Type B pancreatic cell (in vitro differentiated cells): ENCODE results near the gene CTSH. TPM values are rescaled to one million over a fixed set of nuclear protein-coding genes. Genes with fewer than 3 reads are reported as not detected.
A peak's percentile ranks its signal among the peaks of the same experiment; 100 is the strongest.

Source experiments
- DNase-seq: peaks from one replicate; pipeline ENCODE4 v3.0.0; 2021; ENCODE audit warnings: mixed read lengths; ENCODE audit not compliant: unreplicated experiment; ENCODE audit errors: extremely low spot score
- H3K27ac Mint-ChIP-seq: 2 replicates; pipeline ENCODE4 v1.8.0; 2021; ENCODE audit warnings: mild to moderate bottlenecking, mixed read lengths
- H3K27me3 Mint-ChIP-seq: 2 replicates; pipeline ENCODE4 v1.8.0; 2021; ENCODE audit warnings: mixed read lengths
- H3K36me3 Mint-ChIP-seq: 2 replicates; pipeline ENCODE4 v1.8.0; 2021; ENCODE audit warnings: mixed read lengths
- H3K4me1 Mint-ChIP-seq: one replicate; pipeline ENCODE4 v1.8.0; 2021; ENCODE audit warnings: mixed read lengths; ENCODE audit not compliant: unreplicated experiment
- H3K4me3 Mint-ChIP-seq: 2 replicates; pipeline ENCODE4 v1.8.0; 2021; ENCODE audit warnings: mild to moderate bottlenecking, mixed read lengths
- H3K9me3 Mint-ChIP-seq: 2 replicates; pipeline ENCODE4 v1.8.0; 2021; ENCODE audit warnings: mixed read lengths
- CTCF ChIP-seq: fragments of 200-600 bp; sonication (generic); conservative IDR thresholded peaks from 2 replicates; pipeline ENCODE4 v1.5.0; 2021; ENCODE audit warnings: antibody characterized with exemption, mild to moderate bottlenecking
- long read RNA-seq: library from polyadenylated mRNA; unstranded; transcript quantifications from one replicate; pipeline ENCODE4 v2.0.0, GENCODE V29; 2020
- total RNA-seq: library from RNA; stranded (reverse); gene quantifications from 2 replicates; pipeline ENCODE4 v1.2.1, GENCODE V29; 2021; ENCODE audit warnings: low replicate concordance

Gene CTSH, protein sequence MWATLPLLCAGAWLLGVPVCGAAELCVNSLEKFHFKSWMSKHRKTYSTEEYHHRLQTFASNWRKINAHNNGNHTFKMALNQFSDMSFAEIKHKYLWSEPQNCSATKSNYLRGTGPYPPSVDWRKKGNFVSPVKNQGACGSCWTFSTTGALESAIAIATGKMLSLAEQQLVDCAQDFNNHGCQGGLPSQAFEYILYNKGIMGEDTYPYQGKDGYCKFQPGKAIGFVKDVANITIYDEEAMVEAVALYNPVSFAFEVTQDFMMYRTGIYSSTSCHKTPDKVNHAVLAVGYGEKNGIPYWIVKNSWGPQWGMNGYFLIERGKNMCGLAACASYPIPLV
- 55.4 and 77.1 TPM in 2 replicates for total RNA-seq
- long read RNA-seq, transcript CTSH-201 (12 exons, 2,190 nt): major isoform, 285 of 312 reads
- long read RNA-seq, partial matches to known transcripts: 2 of 312 reads
- long read RNA-seq, other reads (novel, unspliced or antisense): 21 of 312 reads

DNA sequence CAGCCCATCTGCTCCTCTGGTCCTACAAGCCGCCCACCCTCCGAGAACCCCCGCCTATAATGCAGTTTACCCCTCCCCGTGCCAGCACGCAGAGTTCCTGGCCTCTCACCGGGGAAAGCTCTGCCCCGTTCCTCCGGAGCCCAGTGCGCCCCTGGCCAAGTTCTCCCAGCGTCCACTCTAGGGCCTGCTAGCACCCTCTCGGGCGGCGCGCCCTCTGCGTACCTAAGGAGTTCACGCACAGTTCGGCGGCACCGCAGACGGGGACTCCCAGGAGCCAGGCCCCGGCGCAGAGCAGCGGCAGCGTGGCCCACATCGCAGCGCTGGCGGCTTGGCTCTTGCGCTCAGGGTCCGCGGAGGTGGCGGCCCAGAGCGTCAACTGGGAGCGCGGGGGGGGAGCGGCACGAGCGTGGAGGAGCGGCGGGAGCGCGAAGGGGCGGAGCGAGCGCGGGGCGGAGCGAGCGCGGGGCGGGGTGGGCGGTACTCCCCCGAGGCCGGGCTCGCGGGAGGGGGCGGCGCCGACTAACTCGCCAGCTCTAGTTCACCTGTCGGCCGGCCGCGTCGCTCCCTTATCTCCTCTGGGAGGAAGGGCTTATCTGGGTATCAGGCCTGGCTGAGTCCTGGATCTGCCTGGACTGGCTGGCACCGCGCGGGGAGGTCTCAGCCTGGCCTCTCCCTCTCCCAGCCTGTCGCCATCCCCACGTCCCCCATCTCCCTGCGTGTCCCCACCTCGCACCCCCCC, at the start of gene CTSH:
Gene CTSH (minus strand): TSS at position 378 of the 739 bp plus-strand sequence. CDS start 65 bp downstream, at position 313.
- Mint-ChIP-seq H3K4me1 (peaks cover 3% of the 10 kb centered on the region), H3K4me3 (peak within 1 kb of the TSS; percentile 84), H3K9me3 (no peaks in the 10 kb centered on the region), H3K27ac (peak within 1 kb of the TSS; percentile 77), H3K27me3 (peaks cover 23% of the 10 kb centered on the region), H3K36me3 (no peaks in the 10 kb centered on the region)
- TF ChIP-seq CTCF: no peak
- DNase-seq: peak; percentile 84

GRCh38 chr15:78993931-78994530, 49.2 kb upstream of the CTSH start:
- H3K27me3 Mint-ChIP-seq: no peaks in the 10 kb centered on the region
- H3K27ac Mint-ChIP-seq: no peak overlapping the region
- TF ChIP-seq CTCF: no peak
- H3K36me3 Mint-ChIP-seq: no peaks in the 10 kb centered on the region
- H3K4me1 Mint-ChIP-seq: peaks cover 3% of the 10 kb centered on the region
- no peak overlapping the region for H3K4me3 Mint-ChIP-seq
- no peaks in the 10 kb centered on the region for H3K9me3 Mint-ChIP-seq
- DNase-seq: no peak

- no peak for TF ChIP-seq CTCF
- Mint-ChIP-seq H3K4me1 (peaks cover 6% of the 10 kb centered on the region), H3K9me3 (peaks cover 2% of the 10 kb centered on the region), H3K36me3 (no peaks in the 10 kb centered on the region), H3K27me3 (peaks cover 2% of the 10 kb centered on the region), H3K4me3 (no peak overlapping the region), H3K27ac (peak overlapping the region; percentile 31)
- no peak for DNase-seq
Observed at GRCh38 chr15:78993257-78993930, 48.5 kb upstream of the CTSH start.

DNA sequence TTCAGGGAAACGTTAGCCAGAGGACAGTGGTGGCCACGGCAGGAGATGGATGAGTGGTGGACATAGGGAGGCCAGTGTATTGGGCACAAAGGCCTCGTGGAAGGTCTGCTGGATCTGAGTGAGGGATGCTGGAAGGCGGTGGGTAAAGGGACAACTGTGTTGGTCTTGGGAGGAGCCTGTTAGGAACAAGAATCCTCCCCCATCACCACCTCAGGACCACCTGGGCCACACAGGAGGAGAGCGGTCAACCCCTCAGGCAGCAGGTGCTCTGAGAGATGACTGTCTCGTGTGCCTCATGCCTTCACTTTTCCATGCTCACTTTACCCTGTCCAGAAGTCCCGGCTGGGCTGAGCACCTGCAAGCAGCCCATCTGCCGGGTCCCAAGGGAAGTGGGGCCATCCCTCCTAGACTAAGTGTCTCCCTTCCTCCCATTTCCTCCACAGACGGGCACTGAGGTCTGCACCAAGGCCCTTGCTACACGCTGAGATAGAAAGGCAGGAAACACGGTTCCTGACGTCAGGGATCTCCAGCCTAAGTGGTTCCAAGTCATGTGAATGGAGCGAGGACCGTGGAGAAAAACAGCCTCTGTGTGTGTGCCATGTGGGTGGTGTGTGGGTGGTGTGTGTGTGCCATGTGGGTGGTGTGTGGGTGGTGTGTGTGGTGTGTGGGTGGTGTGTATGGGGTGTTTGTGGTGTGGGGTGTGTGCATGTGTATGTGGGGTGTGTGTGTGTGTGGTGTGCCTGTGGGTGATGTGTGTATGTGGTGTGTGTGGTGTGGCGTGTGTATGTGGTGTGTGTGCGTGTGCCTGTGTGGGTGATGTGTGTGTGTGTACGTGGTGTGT, 47.8 kb upstream of the CTSH start:
- no peak for TF ChIP-seq CTCF
- no peak overlapping the region for H3K27ac Mint-ChIP-seq
- H3K9me3 Mint-ChIP-seq: peaks cover 4% of the 10 kb centered on the region
- H3K4me3 Mint-ChIP-seq: no peak overlapping the region
- DNase-seq: no peak
- peaks cover 13% of the 10 kb centered on the region for H3K4me1 Mint-ChIP-seq
- H3K27me3 Mint-ChIP-seq: peaks cover 5% of the 10 kb centered on the region
- H3K36me3 Mint-ChIP-seq: no peaks in the 10 kb centered on the region
